EH (cell line): ENCODE results near the gene RAB4A.
"Not testable (repeated sequence)": the region's sequence is repeated elsewhere in the genome, so short reads cannot be mapped to it uniquely, and the experiment has no call there.

Experiments used
- DNase-seq: peaks from one replicate; pipeline ENCODE4 v3.0.0-alpha.2; 2015; ENCODE audit warnings: low read depth

The RAB4A gene

DNA sequence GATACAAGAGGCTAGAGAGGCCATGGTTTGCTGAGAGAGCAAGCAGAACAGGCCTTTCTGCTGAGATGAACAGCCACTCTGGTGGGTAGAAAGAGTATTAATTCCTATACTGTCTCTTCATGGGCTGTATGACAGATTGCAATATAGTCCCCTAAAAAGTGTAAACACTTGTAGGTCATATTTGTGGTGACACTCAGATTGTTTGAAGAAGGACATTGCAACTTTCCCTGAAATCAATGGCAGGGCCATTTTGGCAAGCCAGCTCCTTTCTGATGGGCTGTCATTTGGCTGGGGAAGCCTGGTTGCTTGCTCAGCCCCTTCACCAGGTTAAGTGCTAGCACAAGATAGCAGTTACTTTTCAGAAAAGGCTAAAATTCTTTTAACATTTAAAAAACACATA, 27.5 kb downstream of the RAB4A start:
- DNase-seq: no peak

DNA sequence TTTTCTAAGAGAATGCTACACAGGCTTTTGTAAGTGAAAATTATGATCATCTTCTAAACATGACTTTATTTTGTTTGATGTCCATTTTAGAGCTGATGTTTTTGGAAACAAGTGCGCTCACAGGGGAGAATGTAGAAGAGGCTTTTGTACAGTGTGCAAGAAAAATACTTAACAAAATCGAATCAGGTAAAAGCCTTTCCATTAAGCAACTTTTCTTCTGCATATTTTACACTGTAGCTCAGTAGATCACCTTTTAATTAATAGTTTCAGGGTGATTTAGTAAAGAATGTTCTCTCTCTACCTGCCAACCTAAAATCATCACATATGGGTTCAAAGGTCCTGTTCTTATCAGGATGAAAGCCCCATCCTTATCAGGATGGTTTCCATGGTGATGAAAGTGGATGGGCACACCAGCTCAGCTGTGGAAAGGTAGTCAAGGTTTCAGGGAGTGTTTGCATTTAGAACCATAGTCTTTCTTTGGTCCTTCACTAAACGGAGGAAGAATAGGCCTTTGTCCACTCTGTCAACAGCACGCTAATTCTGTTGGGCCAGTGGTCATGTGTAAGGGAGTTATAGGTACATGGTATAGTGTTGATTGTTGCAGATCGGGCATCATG, 28.1 kb downstream of the RAB4A start:
- no peak for DNase-seq

GRCh38 chr1:229300099-229300757, 29.3 kb downstream of the RAB4A start:
- DNase-seq: no peak

DNA sequence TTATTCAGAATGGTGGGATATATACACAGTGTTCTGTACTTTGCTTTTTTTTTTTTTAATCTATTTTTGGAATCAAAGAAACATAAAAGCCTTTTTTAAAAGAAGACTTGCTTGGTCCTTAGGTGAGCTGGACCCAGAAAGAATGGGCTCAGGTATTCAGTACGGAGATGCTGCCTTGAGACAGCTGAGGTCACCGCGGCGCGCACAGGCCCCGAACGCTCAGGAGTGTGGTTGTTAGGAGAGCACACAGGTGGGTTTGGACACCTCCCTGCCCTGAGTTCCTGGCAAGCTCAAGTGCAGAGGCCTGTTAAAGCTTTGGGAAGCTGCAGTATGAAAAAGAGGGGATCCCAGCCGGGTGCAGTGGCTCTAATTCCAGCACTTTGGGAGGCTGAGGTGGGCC, 31.8 kb downstream of the RAB4A start:
- DNase-seq: no peak

GRCh38 chr1:229303855-229304254, 32.9 kb downstream of the RAB4A start:
- no peak for DNase-seq

DNA sequence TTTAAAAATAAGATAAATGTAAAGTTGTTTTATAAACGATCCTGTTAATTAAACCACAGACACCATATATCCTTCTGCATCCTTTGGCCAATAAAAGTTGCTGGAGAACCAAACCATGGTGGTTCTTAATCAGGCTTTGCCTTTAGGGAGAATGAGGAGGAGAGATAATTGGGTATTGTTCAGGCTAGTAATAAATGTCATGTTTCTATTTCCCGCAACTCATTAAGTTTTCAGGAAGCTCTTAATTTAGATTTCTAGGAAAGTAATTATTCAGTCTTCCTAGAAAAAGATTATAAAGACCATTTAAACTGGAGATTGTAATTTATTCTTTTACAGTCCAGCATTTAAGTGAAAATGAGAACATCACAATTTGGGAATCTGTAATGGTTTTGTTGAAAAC, 34.5 kb downstream of the RAB4A start:
- DNase-seq: no peak

DNA sequence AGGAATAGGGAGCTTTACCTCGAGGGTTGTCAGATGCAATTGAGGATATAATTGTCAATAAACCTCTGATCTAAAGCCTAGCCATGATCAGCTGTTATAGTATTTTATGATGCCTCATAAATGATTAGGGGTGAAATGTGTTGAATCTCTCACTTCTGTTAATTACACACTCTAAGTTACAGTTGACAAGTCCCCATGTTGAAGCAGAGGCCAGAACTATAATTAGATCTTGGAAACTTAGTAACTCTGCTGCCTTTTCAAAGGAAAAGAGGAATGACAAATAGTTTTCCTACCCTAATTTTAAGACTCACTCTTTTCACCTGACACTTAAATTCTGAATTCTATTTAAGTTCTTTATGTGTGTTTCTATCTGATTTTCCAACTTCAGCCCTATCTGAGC, 38.2 kb downstream of the RAB4A start:
- DNase-seq: no peak

DNA sequence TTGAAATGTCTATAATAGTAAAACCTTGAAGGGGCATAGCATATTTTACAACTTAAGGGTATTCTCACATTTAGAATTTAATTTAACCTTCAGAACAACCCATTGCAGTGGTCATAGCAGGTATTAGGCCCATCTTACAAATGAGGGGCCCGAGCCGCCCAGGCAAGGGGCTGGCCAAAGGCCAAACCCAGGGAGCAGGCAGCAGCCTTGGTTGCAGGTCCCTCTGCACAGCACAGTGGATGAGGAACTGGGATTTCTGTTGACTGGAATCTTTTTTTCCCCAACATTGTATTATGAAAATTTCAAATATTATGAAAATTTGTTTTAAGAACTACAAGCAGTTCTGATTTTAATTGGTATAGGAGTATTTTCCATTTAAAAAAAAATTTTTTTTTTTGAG, 38.8 kb downstream of the RAB4A start:
- no peak for DNase-seq

- no peak for DNase-seq
Observed at GRCh38 chr1:229310833-229311232, 39.9 kb downstream of the RAB4A start.

- no peak for DNase-seq
Observed at GRCh38 chr1:229316166-229316565, 45.3 kb downstream of the RAB4A start.

GRCh38 chr1:229318056-229318455, 47.1 kb downstream of the RAB4A start:
- peak; percentile 55 for DNase-seq

- DNase-seq: no peak
Observed at GRCh38 chr1:229319487-229319886, 48.6 kb downstream of the RAB4A start.

DNA sequence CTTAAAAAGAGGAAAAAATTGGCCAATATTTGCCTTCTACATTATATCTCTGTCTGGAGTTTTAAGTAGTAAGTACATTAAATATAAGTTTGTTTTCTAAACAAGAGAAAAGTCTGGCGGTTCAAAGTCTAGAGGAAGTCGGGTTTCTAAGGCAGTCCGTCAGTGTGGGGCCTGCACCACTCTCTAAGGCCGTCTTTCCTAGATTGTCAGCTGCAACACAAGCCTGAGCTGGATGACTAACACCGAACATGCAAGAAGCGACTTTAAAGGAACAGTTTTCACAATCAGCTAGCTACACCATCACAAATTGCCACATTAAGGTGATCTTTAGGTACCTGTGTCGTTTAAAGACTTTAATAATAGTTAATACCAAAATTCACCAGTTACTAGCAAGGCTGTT, 52.3 kb downstream of the RAB4A start:
- DNase-seq: no peak

DNA sequence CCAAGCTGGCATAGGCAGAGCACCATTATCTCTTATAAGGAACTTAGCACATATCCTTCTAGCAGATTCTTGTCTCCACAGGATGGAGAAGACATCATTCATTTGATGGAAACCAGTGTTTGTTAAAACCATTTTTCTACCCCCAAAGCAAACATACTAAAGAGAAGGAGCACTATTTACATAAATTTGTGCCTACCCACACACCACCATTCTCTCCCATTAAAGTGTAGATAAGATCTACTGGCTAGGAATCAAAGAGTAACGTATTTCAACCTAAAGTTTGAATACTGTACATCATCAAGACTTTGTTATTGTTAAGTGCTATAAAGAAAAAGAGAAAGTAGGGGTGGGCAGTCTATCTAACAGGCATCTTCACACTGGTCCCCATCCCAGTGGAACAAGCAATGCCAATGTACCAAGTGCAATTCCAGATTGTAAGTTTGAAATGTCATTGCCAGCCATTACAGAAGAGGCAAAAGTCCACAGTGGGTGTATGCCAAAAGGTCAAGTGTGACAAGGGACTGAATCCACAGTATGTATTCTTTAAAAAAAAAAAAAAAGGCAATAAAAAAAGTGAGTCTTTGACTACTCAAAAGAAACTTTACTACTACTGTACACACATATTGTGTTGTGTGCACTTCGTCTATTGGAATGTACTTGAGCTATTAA, 53.1 kb downstream of the RAB4A start:
- no peak for DNase-seq

DNA sequence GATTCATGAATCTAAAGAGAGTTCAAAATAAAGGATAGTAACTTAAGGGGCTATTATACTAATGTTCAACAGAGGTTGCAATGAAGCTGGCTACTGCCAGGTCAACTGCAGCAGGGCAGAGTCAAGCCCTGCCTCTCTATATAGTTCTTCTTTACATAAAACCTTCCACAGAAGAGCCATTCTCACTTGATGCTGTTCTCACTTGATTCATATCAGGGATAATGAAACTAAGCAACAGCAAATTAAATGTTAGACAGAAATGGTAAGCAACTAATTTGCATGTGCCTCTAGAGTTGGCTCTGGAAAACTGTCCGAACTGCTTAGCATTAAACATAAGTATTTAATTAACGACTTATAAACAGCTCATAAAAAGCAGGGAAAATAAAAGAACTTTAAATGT, 54.5 kb downstream of the RAB4A start:
- no peak for DNase-seq

GRCh38 chr1:229325853-229326487, 55.1 kb downstream of the RAB4A start:
- DNase-seq: no peak

GRCh38 chr1:229326601-229327000, 55.7 kb downstream of the RAB4A start:
- DNase-seq: no peak

- DNase-seq: not testable (repeated sequence)
Observed at GRCh38 chr1:229327765-229328164, 56.9 kb downstream of the RAB4A start.

DNA sequence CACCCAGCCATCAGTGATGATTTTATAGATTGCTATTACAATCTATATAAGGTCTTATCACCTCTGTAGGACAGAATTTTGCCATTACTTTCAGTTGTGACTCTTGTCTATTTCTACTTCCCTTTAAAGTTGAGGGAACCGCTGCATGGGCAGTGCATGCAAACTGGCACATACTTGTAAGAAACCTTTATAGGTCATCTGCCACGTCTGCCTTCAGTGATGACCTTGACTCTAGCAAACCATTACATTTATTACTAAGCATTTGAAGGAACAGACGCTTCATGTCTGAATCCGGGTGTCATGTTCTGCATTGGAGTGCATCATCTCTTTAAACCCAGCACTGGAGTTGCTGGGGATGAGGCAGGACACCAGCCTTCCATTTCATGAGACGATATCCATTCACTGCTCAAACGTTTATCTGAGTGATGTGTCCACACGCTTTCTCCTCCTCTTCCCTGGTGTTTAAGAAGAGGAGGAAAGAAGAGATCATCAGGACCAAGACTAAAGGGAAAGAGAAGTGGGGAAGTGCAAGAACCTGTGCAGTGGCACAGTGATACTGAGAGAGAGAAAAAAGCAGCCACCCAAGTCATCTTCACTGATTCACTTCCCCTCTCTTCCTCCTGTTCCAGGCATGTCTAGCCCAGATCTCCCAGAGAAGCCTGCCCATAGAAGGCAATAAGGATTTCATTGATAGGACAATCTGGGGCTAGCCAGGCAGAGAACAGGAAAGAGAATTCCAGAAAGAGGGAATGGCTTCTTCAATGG, 57.9 kb downstream of the RAB4A start:
- no peak for DNase-seq

GRCh38 chr1:229334269-229334668, 63.4 kb downstream of the RAB4A start:
- DNase-seq: no peak

GRCh38 chr1:229334716-229335115, 63.8 kb downstream of the RAB4A start:
- DNase-seq: no peak

DNA sequence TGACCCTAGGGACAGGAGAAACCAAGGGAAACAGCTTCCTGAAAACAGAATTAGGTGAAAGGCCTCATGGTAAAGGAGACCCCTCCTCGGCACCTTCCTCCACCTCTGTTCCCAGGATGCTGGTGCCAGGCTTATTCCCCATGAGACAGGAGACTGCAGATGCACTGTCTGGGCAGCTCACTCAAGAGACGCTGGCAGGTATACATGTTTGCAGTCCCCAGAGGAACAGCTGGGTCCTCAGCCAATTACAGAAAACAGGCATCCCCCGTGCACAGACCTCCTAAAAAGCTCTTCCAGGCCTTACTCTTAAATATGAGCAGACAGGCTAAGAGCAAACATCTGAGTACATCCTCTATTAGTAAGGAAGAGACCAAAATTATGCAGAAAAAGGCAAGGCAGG, 65.4 kb downstream of the RAB4A start:
- no peak for DNase-seq
